ENCODE data around the gene C1R.
"Not testable (repeated sequence)": the region's sequence is repeated elsewhere in the genome, so short reads cannot be mapped to it uniquely, and the experiment has no call there.

C1R gene

DNA sequence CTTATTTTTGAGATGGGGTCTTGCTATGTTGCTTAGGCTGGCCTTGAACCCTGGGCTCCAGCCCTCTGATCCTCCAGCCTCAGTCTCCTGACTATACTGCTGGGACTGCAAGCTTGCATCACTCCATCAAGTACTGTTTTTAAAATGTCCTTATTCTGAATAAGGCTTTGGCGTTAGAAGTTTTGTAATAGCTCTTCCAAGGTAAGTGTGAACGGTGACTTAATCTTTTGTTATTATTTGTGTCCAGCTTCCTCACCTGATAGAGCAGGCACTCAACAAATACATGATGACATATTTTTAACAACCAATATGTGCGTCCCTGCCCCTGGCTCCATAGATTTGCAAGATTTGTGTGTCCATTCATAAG lies 15.4 kb upstream of the C1R start:
- no peaks in the 10 kb centered on the region for H3K4me1 ChIP-seq (ENCODE audit: insufficient read depth, poor library complexity, severe bottlenecking)
- DNase-seq (ENCODE audit: low spot score) (no peak), ATAC-seq (ENCODE audit: low read depth) (no peak; the same call in 2 of the 3 replicates)
- peak overlapping the region; percentile 46 for H3K4me3 ChIP-seq (ENCODE audit: severe bottlenecking)
- peak overlapping the region; percentile 80 for H3K27ac ChIP-seq (ENCODE audit: poor library complexity, severe bottlenecking)
- H3K36me3 ChIP-seq (ENCODE audit: low read depth): peaks cover 13% of the 10 kb centered on the region
- TF ChIP-seq, protein P1, sequence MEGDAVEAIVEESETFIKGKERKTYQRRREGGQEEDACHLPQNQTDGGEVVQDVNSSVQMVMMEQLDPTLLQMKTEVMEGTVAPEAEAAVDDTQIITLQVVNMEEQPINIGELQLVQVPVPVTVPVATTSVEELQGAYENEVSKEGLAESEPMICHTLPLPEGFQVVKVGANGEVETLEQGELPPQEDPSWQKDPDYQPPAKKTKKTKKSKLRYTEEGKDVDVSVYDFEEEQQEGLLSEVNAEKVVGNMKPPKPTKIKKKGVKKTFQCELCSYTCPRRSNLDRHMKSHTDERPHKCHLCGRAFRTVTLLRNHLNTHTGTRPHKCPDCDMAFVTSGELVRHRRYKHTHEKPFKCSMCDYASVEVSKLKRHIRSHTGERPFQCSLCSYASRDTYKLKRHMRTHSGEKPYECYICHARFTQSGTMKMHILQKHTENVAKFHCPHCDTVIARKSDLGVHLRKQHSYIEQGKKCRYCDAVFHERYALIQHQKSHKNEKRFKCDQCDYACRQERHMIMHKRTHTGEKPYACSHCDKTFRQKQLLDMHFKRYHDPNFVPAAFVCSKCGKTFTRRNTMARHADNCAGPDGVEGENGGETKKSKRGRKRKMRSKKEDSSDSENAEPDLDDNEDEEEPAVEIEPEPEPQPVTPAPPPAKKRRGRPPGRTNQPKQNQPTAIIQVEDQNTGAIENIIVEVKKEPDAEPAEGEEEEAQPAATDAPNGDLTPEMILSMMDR (IDR thresholded peaks at IDR 0.05; ENCODE audit: poor library complexity, severe bottlenecking): no peak
- no peaks in the 10 kb centered on the region for H3K9me3 ChIP-seq (ENCODE audit: severe bottlenecking)
- H3K27me3 ChIP-seq (ENCODE audit: insufficient read depth, poor library complexity, severe bottlenecking): no peaks in the 10 kb centered on the region

DNA sequence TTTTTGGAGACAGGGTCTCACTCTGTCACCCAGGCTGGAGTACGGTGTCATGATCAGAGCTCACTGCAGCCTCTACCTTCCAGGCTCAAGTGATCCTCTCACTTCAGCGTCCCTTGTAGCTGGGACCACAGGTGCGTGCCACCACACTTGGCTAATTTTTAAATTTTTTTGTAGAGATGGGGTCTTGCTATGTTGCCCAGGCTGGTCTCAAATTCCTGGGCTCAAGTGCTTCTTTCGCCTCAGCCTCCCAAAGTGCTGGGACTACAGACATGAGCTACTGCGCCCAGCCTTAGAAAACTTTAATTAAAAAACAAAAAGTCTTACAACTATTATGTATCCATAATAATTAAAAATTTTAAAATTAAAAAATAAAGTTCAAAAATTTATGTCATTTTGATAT lies 14.9 kb upstream of the C1R start:
- H3K9me3 ChIP-seq (ENCODE audit: severe bottlenecking); H3K27ac ChIP-seq (ENCODE audit: poor library complexity, severe bottlenecking); H3K4me3 ChIP-seq (ENCODE audit: severe bottlenecking); DNase-seq (ENCODE audit: low spot score); ATAC-seq (ENCODE audit: low read depth); H3K27me3 ChIP-seq (ENCODE audit: insufficient read depth, poor library complexity, severe bottlenecking); H3K4me1 ChIP-seq (ENCODE audit: insufficient read depth, poor library complexity, severe bottlenecking): not testable (repeated sequence)
- peaks cover 13% of the 10 kb centered on the region for H3K36me3 ChIP-seq (ENCODE audit: low read depth)

DNA sequence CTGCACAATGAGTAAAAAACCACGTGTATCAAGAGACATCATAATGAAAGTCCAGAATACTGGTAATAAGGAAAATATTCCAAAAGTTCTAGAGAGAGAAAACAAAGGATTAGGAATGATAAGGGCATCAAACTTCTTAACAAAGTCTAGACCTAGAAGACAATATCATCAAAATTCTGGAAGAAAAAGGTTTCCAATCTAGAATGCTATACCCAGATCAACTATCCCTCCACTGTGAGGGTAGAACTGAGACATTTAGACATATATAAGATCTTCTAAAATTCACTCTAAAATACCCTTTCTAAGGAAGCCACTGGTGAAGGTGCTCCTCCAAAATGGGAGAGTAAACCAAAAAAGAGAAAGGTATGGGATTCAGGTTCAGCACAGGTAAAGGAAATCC lies 13.8 kb upstream of the C1R start:
- H3K4me1 ChIP-seq (ENCODE audit: insufficient read depth, poor library complexity, severe bottlenecking): no peaks in the 10 kb centered on the region
- H3K27ac ChIP-seq (ENCODE audit: poor library complexity, severe bottlenecking): no peak overlapping the region
- TF ChIP-seq, protein P1 (IDR thresholded peaks at IDR 0.05; ENCODE audit: poor library complexity, severe bottlenecking): no peak
- peaks cover 13% of the 10 kb centered on the region; the same call in 1 of the 2 replicates for H3K36me3 ChIP-seq (ENCODE audit: low read depth)
- no peak overlapping the region for H3K4me3 ChIP-seq (ENCODE audit: severe bottlenecking)
- DNase-seq (ENCODE audit: low spot score): no peak
- no peak for ATAC-seq (ENCODE audit: low read depth)
- H3K27me3 ChIP-seq (ENCODE audit: insufficient read depth, poor library complexity, severe bottlenecking): no peaks in the 10 kb centered on the region
- no peaks in the 10 kb centered on the region for H3K9me3 ChIP-seq (ENCODE audit: severe bottlenecking)

DNA sequence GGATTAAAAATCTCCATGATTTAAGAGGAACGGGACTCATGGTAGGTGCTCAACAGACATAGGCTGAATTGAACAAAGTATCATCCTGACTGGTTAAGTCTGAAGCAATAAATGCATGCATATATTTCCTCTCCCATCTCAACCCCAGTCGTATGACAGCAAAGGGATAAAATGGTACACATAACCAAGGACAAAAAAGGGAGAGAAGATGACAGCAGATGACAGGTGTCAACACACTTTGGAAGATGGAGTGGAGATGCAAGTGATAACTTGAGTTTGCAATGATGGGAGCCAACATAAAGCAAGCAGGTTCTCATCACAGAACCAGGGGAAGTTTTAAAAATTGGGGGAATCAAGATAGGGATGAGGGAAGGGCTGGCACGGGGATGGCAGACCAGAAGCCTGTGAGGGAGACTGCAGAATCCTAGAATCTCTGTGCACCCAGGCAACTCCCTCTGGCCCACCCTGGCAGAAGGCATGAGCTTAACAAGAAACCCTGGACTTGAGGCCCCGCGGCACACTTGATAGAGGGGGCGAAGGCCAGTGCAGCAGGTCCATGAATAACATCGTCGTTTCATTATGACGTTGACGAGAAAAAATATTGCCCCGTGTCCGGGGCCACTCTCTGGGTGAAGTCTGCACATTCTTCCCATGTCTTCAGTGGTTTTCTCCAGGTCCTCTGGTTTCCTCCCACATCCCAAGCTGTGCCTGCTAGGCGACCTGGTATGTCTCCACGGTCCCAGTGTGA lies 11.8 kb upstream of the C1R start:
- TF ChIP-seq, protein P1 (IDR thresholded peaks at IDR 0.05; ENCODE audit: poor library complexity, severe bottlenecking): no peak
- Histone ChIP-seq H3K36me3 (ENCODE audit: low read depth) (peaks cover 13% of the 10 kb centered on the region; the same call in 1 of the 2 replicates), H3K4me1 (ENCODE audit: insufficient read depth, poor library complexity, severe bottlenecking) (no peaks in the 10 kb centered on the region), H3K27ac (ENCODE audit: poor library complexity, severe bottlenecking) (no peak overlapping the region), H3K9me3 (ENCODE audit: severe bottlenecking) (no peaks in the 10 kb centered on the region), H3K27me3 (ENCODE audit: insufficient read depth, poor library complexity, severe bottlenecking) (no peaks in the 10 kb centered on the region), H3K4me3 (ENCODE audit: severe bottlenecking) (no peak overlapping the region)
- ATAC-seq (ENCODE audit: low read depth) (no peak), DNase-seq (ENCODE audit: low spot score) (no peak)

DNA sequence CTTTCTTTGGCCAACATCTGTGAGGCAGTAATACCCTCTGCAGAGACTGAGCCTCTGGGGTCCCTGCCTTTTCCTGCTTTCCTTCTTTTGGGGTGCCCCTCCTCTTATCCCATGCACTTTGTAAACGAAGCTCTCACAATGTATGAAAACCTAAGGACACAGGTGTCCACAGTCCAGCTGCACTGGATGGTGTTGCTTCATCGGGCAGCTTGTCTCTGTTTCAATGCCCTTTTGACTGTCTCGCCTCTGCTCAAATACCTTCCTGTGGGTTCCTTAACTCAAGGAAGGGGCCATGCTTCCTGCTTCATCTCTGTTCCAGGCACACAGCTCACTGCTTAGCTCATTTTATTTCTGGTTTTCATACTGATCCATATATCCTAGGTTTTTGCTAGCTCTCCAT lies 10.3 kb upstream of the C1R start:
- Histone ChIP-seq H3K27me3 (ENCODE audit: insufficient read depth, poor library complexity, severe bottlenecking) (no peaks in the 10 kb centered on the region), H3K4me3 (ENCODE audit: severe bottlenecking) (no peak overlapping the region), H3K27ac (ENCODE audit: poor library complexity, severe bottlenecking) (no peak overlapping the region), H3K4me1 (ENCODE audit: insufficient read depth, poor library complexity, severe bottlenecking) (no peaks in the 10 kb centered on the region), H3K9me3 (ENCODE audit: severe bottlenecking) (no peaks in the 10 kb centered on the region), H3K36me3 (ENCODE audit: low read depth) (peaks cover 13% of the 10 kb centered on the region; the same call in 1 of the 2 replicates)
- TF ChIP-seq, protein P1 (IDR thresholded peaks at IDR 0.05; ENCODE audit: poor library complexity, severe bottlenecking): no peak
- DNase-seq (ENCODE audit: low spot score) (no peak), ATAC-seq (ENCODE audit: low read depth) (no peak)

Data from RWPE2 (cell line).